GM19023 (cell line): Measurements from ENCODE around the gene TMEM62.
"Not testable (repeated sequence)": the region's sequence is repeated elsewhere in the genome, so short reads cannot be mapped to it uniquely, and the experiment has no call there.

Source experiments
- ATAC-seq: cut with Tn5 transposase; IDR thresholded peaks from one replicate; pipeline ENCODE4 v1.9.1; 2021; ENCODE audit warnings: mild to moderate bottlenecking, moderate library complexity; ENCODE audit not compliant: unreplicated experiment

The TMEM62 gene

DNA sequence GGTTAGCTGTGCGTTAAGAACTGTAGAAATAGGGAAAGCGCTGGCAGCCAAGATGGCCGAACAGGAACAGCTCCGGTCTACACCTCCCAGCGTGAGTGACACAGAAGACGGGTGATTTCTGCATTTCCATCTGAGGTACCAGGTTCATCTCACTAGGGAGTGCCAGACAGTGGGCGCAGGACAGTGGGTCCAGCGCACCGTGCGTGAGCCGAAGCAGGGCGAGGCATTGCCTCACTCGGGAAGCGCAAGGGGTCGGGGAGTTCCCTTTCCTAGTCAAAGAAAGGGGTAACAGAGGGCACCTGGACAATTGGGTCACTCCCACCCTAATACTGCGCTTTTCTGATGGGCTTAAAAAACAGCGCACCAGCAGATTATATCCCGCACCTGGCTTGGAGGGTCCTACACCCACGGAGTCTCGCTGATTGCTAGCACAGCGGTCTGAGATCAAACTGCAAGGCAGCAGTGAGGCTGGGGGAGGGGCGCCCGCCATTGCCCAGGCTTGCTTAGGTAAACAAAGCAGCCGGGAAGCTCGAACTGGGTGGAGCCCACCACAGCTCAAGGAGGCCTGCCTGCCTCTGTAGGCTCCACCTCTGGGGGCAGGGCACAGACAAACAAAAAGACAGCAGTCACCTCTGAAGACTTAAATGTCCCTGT, 42.4 kb downstream of the TMEM62 start:
- not testable (repeated sequence) for ATAC-seq

DNA sequence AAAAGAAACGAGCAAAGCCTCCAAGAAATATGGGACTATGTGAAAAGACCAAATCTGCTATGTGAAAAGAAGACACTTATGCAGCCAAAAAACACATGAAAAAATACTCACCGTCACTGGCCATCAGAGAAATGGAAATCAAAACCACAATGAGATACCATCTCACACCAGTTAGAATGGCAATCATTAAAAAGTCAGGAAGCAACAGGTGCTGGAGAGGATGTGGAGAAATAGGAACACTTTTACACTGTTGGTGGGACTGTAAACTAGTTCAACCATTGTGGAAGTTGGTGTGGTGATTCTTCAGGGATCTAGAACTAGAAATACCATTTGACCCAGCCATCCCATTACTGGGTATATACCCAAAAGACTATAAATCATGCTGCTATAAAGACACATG, 43.8 kb downstream of the TMEM62 start:
- not testable (repeated sequence) for ATAC-seq

DNA sequence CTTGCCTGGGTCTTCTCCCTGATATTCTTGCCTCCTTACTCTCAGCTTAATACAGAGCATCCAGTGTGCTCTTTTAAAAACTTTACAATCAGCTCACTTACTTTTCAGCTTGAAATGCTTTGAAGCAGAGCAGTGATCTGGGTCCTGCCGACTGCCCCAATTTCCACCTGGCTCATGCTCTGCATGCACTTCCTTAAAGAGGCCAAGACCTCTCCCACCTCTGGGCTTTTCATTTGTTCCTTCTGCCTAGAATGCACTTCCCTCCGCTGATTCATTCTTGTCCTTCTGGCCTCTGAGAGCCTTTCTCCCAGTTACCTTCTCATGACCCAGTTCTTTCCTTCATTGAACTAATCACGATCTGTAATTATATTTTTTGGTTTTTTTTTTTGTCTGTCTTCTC, 49.9 kb downstream of the TMEM62 start:
- ATAC-seq: no peak

DNA sequence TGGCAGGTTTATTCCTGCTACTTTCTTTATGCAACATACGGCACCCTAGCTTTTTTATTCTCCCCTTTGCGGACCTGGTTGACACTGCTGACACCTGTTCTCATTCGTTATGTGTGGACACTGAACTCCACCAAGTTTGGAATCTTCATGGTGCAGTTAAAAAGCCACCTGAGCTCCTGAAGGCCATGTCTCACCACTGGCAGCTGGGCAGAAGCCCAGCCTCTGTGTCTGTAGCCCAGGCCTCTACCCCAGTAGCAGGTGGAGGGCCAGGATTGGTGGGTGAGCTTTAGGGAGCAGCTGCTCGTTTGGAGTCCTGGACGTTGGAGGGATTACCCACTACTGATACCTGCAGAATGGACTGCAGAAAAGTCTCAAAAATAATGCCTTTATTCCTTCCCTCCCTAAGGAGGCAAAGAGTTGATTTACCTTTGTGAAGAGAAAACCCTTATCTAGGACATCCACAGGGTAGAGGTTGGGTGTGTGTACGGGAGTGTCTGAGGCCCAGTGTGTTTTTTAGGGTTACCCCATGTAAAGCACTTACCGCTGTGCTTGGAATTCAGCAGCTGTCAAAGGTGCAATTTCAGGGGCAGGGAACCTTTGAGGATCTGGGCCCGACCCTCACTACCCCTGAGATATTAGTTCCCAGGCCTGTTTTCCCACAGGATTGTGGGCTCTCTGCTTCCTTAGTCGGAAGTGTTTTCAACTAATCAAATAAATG, 51.2 kb downstream of the TMEM62 start:
- no peak for ATAC-seq

DNA sequence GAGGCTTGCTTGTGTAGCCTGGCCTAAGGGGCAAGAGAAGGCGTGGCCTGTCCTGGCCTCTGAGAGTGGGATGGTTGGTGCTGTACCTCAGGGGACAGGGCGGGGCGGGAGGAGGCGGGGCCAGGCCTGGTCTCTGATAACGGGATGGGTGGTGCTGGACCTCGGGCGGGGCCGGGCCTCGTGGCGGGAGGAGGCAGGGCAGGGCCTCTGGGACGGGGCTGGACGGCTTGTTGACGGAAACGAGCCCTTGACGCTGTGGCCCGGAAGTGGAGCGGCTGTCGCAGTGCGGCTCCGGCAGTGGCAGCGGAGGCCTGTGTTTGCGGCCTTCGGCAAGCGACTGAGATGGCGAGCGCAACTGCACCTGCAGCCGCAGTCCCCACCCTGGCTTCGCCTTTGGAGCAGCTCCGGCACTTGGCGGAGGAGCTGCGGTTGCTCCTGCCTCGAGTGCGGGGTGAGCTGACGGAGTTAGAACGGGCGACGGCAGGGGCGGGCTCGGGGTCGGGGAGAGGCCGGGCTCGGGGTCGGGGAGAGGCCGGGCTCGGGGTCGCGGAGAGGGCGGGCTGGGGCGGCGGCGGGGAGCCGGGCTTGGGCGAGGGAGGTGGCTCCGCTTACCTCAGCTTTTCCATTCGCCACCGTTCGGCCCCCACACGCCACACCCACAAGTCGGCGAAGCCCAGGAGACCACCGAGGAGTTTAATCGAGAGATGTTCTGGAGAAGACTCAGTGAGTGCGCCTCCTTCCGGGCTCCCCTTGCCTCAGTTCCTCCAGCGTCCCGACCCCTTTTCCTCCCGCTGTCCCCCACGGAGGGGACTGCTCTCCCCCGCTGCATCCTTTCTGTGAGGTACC, 52.0 kb downstream of the TMEM62 start, which contains the start of gene CCNDBP1:
Gene CCNDBP1, plus strand, starts transcription at position 247 of the 846 bp plus-strand sequence. Its CDS starts 96 bp downstream, at position 343.
- ATAC-seq: peak; percentile 98

DNA sequence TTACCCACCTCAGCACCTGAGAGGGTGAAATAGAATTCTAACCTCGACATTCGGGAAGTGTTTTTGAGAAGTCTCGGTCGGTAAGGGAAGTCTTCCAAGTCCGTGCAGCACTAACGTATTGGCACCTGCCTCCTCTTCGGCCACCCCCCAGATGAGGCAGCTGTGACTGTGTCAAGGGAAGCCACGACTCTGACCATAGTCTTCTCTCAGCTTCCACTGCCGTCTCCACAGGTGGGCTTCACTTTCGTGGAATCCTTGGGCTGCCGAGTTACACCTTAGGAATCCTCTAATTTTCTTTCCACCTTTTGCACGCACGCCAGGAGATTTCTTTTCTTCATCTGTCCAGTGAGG, 52.6 kb downstream of the TMEM62 start:
- peak; percentile 17 for ATAC-seq

DNA sequence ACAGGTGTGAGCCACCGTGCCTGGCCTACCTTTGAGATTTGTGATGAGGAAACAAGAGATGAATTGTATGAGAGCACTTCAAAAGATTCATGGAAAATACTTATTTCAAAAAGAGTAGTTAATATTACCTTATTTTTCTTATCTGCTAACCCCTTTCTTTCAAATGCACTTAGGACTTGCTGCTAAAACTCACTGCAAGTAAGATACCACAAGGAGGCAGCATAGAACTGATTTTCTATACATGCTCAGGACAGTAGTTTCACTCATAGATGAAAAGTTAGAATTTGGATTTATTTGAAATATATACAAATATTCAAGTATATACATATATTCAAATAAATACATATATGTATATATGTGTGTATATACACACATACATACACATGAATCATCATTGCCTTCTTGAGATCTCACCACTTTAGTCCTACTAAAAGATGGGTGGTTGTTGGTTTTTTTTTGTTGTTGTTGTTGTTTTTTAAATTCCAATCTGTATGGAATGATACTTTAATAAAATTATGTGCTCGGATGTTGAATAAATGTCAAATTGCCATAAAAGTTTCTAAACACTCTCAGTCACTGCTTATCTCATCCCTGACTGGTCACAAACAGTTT, 54.3 kb downstream of the TMEM62 start:
- ATAC-seq: no peak

DNA sequence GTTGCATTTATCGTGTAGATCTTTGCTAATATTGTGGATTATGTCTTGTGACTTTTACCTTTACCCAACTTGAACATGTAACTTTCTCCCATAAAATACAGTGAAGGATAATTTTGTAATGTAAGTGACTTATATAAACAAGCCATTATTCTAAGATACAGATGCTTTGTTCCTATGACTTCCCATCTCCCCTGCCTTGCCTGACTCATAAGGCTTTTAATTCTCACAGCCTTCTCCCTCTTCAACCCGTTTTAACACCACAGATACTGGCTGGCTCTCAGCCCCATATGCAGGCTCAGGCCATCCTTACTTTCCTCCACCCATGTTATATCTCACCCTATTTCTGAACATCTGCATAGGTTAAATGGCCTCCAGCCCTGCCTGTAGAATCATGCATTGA, 55.9 kb downstream of the TMEM62 start:
- no peak for ATAC-seq

GRCh38 chr15:43190178-43190577, 56.8 kb downstream of the TMEM62 start:
- ATAC-seq: no peak

DNA sequence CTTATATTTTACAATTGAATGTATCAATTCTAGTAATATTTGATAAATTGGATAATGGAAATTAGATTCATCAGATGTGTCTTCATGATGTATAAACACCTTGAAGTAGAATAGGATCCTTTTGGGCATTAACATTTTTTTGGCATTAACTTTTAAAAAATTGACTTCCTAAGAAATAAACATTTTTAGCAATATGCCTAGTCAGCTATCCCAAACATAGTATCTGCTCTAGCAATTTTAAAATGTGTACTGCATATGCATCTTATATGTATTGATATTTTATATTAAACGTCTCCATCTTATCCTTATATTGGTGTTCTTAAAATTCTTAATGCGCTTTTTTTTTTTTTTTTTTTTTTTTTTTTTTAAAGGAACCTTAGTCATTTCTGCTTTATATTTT, 60.3 kb downstream of the TMEM62 start:
- no peak for ATAC-seq

GRCh38 chr15:43194795-43195194, 61.4 kb downstream of the TMEM62 start:
- no peak for ATAC-seq

DNA sequence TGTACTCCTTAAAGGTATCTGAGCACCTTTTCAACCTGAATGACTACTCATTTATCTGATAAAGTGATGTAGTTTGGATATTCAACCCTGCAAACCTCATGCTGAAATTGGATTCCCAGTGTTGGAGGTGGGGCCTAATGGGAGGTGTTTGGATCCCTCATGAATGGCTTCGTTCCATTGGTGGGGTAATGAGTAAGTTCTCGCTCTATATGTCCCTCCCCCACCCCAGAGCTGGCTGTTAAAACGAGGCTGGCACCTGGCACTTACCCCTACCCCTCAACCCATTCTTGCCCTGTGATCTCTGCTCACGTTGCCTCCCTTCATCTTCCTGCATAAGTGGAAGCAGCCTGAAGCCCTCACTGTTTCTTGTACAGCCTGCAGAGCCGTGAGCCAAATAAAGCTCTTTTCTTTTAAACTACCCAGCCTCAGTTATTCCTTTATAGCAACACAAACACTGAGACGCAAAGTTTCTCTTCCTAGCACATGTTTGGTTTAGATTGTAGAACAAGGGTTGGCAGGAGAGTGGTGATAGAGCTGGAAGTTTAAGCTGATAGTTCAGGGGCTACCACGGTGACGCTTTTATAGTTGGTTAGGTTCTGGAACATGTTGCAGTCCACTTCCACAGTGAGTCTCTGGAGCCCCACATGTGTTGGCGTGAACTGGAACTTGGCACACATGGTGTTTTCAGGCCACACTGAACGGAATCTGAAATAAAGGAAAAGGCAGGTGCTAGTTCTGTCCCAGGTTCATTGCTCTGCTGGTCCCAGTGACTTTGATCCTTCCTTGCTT, 63.6 kb downstream of the TMEM62 start:
- no peak for ATAC-seq

GRCh38 chr15:43197773-43198172, 64.4 kb downstream of the TMEM62 start:
- not testable (repeated sequence) for ATAC-seq

GRCh38 chr15:43198556-43198955, 65.2 kb downstream of the TMEM62 start:
- not testable (repeated sequence) for ATAC-seq

DNA sequence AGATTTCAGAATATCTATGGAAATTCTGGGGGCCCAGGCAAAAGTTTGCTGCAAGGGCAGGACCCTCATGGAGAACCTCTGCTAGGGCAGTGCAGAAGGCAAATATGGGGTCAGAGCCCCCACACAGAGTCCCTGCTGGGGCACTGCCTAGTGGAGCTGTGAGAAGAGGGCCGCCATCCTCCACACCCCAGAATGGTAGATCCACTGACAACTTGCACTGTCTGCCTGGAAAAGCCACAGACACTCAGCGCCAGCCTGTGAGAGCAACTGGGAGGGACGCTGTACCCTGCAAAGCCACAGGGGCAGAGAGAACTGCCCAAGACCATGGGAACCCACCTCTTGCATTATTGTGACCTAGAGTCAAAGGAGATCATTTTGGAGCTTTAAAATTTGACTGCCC, 65.6 kb downstream of the TMEM62 start:
- no peak for ATAC-seq

- ATAC-seq: no peak
Observed at GRCh38 chr15:43199945-43200488, 66.6 kb downstream of the TMEM62 start.

GRCh38 chr15:43204016-43204901, 70.9 kb downstream of the TMEM62 start:
- ATAC-seq: no peak

DNA sequence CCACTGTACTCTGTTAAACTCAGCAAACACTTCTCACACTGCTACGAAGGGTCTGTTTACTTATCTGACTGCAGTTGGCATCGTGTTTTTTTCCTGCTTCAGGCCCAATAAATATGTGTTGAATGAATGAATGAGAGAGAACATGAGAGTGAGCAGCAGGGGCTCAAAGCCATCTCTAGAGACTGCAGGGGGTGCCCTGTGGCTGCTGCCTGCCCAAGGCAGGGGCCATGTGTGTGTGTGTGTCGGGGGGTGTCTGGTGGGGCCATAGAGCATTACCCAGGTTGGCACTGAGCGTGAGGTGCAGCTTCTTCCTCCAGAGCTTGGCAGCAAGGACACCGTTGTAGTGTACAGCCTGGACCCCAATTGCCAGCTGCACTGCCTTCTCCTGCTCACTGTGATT, 72.7 kb downstream of the TMEM62 start:
- ATAC-seq: no peak

DNA sequence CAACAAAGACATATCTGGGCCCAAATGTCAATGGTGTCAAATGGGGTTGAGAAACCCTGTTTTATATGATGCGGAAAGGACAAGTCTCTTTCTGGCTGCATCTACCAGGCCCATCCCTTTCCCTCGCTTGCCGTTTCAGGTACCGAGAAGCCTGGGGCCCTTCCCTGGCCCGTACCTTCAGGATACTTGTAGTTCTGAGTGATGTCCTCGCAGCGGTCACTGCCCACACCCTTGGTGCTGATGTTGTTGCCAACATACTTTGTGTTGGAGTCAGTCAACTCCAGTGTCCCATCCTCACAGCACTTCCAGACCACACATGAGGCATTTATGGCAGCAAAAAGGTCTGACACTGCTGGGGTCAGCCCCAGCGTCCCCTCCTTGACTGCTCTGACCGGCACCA, 73.6 kb downstream of the TMEM62 start:
- no peak for ATAC-seq
